ENCODE data around the gene CEP85.

DNA sequence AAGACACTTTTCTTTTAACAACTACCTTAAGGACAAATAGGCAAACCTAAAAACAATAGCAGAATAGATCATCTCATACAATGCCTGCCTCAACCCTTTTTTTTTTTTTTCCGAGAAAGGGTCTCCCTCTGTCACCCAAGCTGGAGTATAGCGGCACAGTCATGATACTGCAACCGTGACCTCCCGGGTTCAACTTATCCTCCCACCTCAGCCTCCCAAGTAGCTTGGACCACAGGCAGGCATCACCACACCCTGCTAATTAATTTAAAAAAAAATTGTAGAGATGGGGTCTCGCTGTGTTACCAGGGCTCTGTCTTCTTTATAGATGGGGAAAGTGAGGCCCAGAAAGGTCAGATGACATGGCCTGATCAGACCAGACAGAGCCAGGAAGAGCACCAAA lies 53.8 kb downstream of the CEP85 start:
- TF ChIP-seq POLR2A (IDR thresholded peaks at IDR 0.05; ENCODE audit: low read depth, low read length): no peak
- TF ChIP-seq POLR2AphosphoS5 (IDR thresholded peaks at IDR 0.05; ENCODE audit: low read depth, low read length): no peak
- no peak for TF ChIP-seq TAF1 (IDR thresholded peaks at IDR 0.05; ENCODE audit: low read depth, low read length)

Data from GM12891 (cell line).